Vagina (tissue), 2 donors: ENCODE measurements around the gene ACAD10. TPM values are rescaled to one million over a fixed set of nuclear protein-coding genes. Genes with fewer than 3 reads are reported as not detected.

Source experiments
- DNase-seq, 2 donors: peaks; one replicate each; pipeline ENCODE4 v3.0.0-alpha.2; 2017; ENCODE audit errors: extremely low spot score in 2 of 2
- H3K27ac ChIP-seq: fragments of 200-600 bp; sonication (generic); one replicate; pipeline ENCODE4 v1.5.1; 2019
- H3K27me3 ChIP-seq: fragments of 200-600 bp; sonication (generic); one replicate; pipeline ENCODE4 v1.5.1; 2019
- H3K36me3 ChIP-seq, 2 donors: fragments of 200-600 bp; sonication (generic); one replicate each; pipeline ENCODE4 v1.5.1; 2017 to 2019
- H3K4me1 ChIP-seq: fragments of 200-600 bp; sonication (generic); one replicate; pipeline ENCODE4 v1.5.1; 2019
- H3K4me3 ChIP-seq, 2 donors: fragments of 200-600 bp; sonication (generic); 1 replicate in 1 of 2; 2 replicates in 1 of 2; pipeline ENCODE4 v1.5.1; 2016 to 2019
- H3K9me3 ChIP-seq: fragments of 200-600 bp; sonication (generic); one replicate; pipeline ENCODE4 v1.5.1; 2019
- POLR2A ChIP-seq, 2 donors: fragments of 450-650 bp; IDR thresholded peaks; one replicate each; pipeline ENCODE4 v1.6.1; 2017; ENCODE audit warnings: antibody characterized with exemption in 2 of 2, mild to moderate bottlenecking in 2 of 2, moderate library complexity in 2 of 2
- POLR2AphosphoS5 ChIP-seq, 2 donors: sonication (generic); formaldehyde crosslinking; IDR thresholded peaks; one replicate each; pipeline ENCODE4 v1.9.0; 2017; ENCODE audit warnings: antibody characterized with exemption in 2 of 2, mild to moderate bottlenecking in 2 of 2, low read depth in 1 of 2; ENCODE audit not compliant: insufficient read depth in 1 of 2
- intact Hi-C: fragments of 100-400 bp; cut with DNase I; formaldehyde crosslinking; loops from one replicate; pipeline ENCODE4 v1.15.1; 2023
- total RNA-seq: library from RNA; depleted of rRNA; stranded (reverse); fragments of >200 nt; gene quantifications from one replicate; pipeline ENCODE4 v1.2.3, GENCODE V29; 2016
- TF ChIP-seq, protein P1 (sequence below), 3 experiments: fragments of 450-650 bp in 2 of 3; fragments of 200-600 bp in 1 of 3; sonication (generic) in 1 of 3; IDR thresholded peaks; one replicate each; pipeline ENCODE4 v1.5.1; 2017 to 2019; ENCODE audit warnings: antibody characterized with exemption in 3 of 3, mild to moderate bottlenecking in 2 of 3, moderate library complexity in 2 of 3

Gene ACAD10
- total RNA-seq, 1 donor from 2014 or later = 26.5 TPM

- Histone ChIP-seq H3K27ac (no peak overlapping the region), H3K4me3 (no peak overlapping the region), H3K27me3 (no peaks in the 10 kb centered on the region), H3K9me3 (no peaks in the 10 kb centered on the region), H3K36me3 (peaks cover 8 to 65% of the 10 kb centered on the region in 2 donors), H3K4me1 (no peaks in the 10 kb centered on the region)
- TF ChIP-seq POLR2A (IDR thresholded peaks at IDR 0.05) (no peak), POLR2AphosphoS5 (IDR thresholded peaks at IDR 0.05; ENCODE audit: insufficient read depth in 1 of 2, low read depth in 1 of 2) (no peak)
- TF ChIP-seq, protein P1, sequence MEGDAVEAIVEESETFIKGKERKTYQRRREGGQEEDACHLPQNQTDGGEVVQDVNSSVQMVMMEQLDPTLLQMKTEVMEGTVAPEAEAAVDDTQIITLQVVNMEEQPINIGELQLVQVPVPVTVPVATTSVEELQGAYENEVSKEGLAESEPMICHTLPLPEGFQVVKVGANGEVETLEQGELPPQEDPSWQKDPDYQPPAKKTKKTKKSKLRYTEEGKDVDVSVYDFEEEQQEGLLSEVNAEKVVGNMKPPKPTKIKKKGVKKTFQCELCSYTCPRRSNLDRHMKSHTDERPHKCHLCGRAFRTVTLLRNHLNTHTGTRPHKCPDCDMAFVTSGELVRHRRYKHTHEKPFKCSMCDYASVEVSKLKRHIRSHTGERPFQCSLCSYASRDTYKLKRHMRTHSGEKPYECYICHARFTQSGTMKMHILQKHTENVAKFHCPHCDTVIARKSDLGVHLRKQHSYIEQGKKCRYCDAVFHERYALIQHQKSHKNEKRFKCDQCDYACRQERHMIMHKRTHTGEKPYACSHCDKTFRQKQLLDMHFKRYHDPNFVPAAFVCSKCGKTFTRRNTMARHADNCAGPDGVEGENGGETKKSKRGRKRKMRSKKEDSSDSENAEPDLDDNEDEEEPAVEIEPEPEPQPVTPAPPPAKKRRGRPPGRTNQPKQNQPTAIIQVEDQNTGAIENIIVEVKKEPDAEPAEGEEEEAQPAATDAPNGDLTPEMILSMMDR (IDR thresholded peaks at IDR 0.05) = no peak
- intact Hi-C loops = no loop called here
- DNase-seq = no peak
Observed at GRCh38 chr12:111785651-111786050, 99.8 kb downstream of the ACAD10 start.

GRCh38 chr12:111788178-111788654 lies 102.4 kb downstream of the ACAD10 start:
- Histone ChIP-seq H3K4me1 (no peaks in the 10 kb centered on the region), H3K9me3 (no peaks in the 10 kb centered on the region), H3K4me3 (no peak overlapping the region), H3K27me3 (no peaks in the 10 kb centered on the region), H3K36me3 (peaks cover 5 to 71% of the 10 kb centered on the region in 2 donors), H3K27ac (no peak overlapping the region)
- DNase-seq = no peak
- intact Hi-C loops = no loop called here
- TF ChIP-seq, protein P1 (IDR thresholded peaks at IDR 0.05) = no peak
- TF ChIP-seq POLR2AphosphoS5 (IDR thresholded peaks at IDR 0.05; ENCODE audit: insufficient read depth in 1 of 2, low read depth in 1 of 2) (no peak), POLR2A (IDR thresholded peaks at IDR 0.05) (no peak)

DNA sequence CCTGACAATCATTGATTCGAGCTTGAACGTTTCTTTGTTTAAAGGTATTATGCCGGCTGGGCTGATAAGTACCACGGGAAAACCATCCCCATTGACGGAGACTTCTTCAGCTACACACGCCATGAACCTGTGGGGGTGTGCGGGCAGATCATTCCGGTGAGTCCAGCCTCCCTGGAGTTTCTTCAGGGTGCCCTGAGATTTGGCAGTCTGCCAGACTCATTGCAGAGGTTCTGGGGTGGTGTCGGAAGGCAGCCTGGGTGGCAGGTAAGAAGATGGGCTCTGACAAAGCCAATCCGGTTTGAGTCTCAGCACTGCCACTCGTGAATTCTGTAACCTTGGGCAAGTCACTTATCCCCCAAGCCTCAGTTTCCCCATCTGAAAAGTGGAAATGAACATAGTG lies 103.9 kb downstream of the ACAD10 start:
- no peaks in the 10 kb centered on the region for H3K4me1 ChIP-seq

GRCh38 chr12:111791507-111791906 lies 105.7 kb downstream of the ACAD10 start:
- Histone ChIP-seq H3K36me3 (peaks cover 0 to 70% of the 10 kb centered on the region in 2 donors), H3K27me3 (no peaks in the 10 kb centered on the region), H3K27ac (no peak overlapping the region), H3K4me3 (no peak overlapping the region), H3K4me1 (no peaks in the 10 kb centered on the region), H3K9me3 (no peaks in the 10 kb centered on the region)
- no peak for DNase-seq
- no peak for TF ChIP-seq POLR2A (IDR thresholded peaks at IDR 0.05)
- no peak for TF ChIP-seq POLR2AphosphoS5 (IDR thresholded peaks at IDR 0.05; ENCODE audit: insufficient read depth in 1 of 2, low read depth in 1 of 2)
- TF ChIP-seq, protein P1 (IDR thresholded peaks at IDR 0.05) = no peak
- intact Hi-C loops = no loop called here

More for the DNA sequence above, 103.9 kb downstream of the ACAD10 start:
- intact Hi-C loops = no loop called here
- DNase-seq = no peak
- Histone ChIP-seq H3K27me3 (no peaks in the 10 kb centered on the region), H3K36me3 (peaks cover 3 to 70% of the 10 kb centered on the region in 2 donors), H3K4me3 (no peak overlapping the region), H3K27ac (no peak overlapping the region), H3K9me3 (no peaks in the 10 kb centered on the region)
- TF ChIP-seq POLR2A (IDR thresholded peaks at IDR 0.05) (no peak), POLR2AphosphoS5 (IDR thresholded peaks at IDR 0.05; ENCODE audit: insufficient read depth in 1 of 2, low read depth in 1 of 2) (no peak)

- intact Hi-C loops = no loop called here
- H3K27ac ChIP-seq = no peak overlapping the region
- no peaks in the 10 kb centered on the region for H3K9me3 ChIP-seq
- no peak overlapping the region for H3K4me3 ChIP-seq
- no peaks in the 10 kb centered on the region for H3K27me3 ChIP-seq
- H3K36me3 ChIP-seq = peaks cover 0 to 69% of the 10 kb centered on the region in 2 donors
- H3K4me1 ChIP-seq = no peaks in the 10 kb centered on the region
- TF ChIP-seq POLR2AphosphoS5 (IDR thresholded peaks at IDR 0.05; ENCODE audit: insufficient read depth in 1 of 2, low read depth in 1 of 2) = no peak
- TF ChIP-seq POLR2A (IDR thresholded peaks at IDR 0.05) = no peak
- TF ChIP-seq, protein P1 (IDR thresholded peaks at IDR 0.05) = no peak
- DNase-seq = no peak
Observed at GRCh38 chr12:111792155-111792855, 106.5 kb downstream of the ACAD10 start.
